ENCODE results near the gene TSPAN18.

TSPAN18 gene

GRCh38 chr11:44831605-44832394, 105.0 kb downstream of the TSPAN18 start:
- no peak for DNase-seq

DNA sequence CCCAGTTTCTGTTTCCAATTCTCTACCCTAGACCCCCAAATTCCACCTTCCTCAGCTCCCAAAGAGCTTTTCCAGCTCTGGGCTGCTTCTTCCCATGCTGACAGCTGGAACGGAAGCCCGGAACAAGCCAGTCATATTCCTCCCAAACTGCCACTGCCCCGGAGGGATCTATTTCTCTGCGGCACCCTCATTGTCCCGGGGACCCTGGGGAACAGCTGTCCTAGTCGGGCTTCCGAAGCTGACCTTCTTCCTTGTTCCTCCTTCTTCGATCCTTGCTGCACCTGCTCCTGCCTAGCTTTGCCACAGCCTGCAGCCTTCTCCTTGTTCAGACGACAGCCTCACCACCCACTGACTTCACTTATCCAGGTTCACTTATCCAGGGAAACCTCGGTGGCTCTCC, 105.7 kb downstream of the TSPAN18 start:
- no peak for DNase-seq

- no peak for DNase-seq
These were observed 106.6 kb downstream of the TSPAN18 start for GRCh38 chr11:44833221-44833876.

GRCh38 chr11:44833877-44834452, 107.2 kb downstream of the TSPAN18 start:
- no peak for DNase-seq

DNA sequence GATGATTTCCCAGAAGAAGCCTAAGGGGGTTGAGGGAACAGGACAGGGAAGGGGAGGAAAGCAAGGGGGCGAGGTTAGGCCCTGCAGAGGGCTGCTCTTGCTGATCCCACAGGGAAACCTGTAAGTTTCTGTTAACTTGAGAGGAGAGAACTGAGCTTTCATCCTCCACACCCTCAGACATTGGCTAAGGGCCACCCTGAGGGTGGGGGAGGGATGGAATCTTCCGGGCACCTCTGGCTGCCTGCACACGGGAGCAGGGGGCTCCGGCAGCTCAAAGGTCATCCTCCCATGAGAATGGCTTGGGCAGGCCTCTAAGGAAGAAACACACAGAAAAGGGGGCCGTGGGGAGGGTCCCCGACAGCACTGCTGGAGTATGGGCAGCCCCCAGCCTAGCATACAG, 108.1 kb downstream of the TSPAN18 start:
- no peak for DNase-seq

- DNase-seq, result no peak
These were observed 108.5 kb downstream of the TSPAN18 start for GRCh38 chr11:44835296-44835695.

DNA sequence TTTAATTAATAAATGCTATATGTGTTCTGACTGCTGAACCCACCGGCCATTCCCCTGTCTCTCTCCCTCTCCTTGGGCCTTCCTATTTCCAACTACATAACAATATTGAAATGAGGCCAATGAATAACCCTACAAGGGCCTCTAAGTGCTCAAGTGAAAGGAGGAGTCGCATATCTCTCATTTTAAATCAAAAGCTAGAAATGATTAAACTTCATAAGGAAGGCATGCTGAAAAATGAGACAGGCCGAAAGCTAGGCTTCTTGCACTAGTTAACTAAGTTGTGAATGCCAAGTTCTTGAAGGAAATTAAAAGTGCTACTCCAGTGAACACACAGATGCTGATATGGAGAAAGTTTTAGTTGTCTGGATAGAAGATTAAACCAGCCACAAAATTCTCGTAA, 109.2 kb downstream of the TSPAN18 start:
- DNase-seq, result no peak

GRCh38 chr11:44837661-44838060, 110.9 kb downstream of the TSPAN18 start:
- DNase-seq, result no peak

DNA sequence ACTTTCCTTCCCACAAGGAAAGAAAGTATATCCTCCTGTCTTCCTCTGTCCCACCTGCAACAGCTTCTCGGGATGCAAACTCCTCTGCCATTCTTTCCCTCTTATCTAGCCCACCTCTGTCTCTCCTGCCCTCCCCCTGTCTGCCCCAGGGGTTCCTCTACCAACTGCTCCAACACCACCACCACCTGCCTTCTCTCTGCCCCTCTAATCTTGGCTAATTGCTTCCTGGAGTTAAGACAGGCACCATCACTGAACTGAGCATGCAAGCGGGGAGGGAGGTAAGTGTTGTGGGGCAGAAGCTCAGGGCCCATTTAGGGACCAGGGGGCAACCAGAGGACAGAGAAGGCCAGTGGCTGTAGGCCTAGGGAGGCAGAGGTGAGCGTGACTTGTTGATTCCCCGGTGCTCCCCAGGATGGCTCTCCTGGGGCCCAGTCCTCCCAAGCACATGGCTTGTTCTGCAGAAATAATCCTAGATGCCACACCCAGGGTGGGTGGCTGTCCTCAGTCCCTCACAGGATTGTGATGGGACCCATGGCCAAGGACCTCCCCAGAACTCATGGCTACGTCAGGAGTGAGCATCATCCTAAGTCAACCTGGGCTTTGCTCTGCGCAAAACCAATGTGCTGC, 112.8 kb downstream of the TSPAN18 start:
- DNase-seq, result no peak

- DNase-seq, result no peak
These were observed 113.3 kb downstream of the TSPAN18 start for GRCh38 chr11:44840085-44840478.

DNA sequence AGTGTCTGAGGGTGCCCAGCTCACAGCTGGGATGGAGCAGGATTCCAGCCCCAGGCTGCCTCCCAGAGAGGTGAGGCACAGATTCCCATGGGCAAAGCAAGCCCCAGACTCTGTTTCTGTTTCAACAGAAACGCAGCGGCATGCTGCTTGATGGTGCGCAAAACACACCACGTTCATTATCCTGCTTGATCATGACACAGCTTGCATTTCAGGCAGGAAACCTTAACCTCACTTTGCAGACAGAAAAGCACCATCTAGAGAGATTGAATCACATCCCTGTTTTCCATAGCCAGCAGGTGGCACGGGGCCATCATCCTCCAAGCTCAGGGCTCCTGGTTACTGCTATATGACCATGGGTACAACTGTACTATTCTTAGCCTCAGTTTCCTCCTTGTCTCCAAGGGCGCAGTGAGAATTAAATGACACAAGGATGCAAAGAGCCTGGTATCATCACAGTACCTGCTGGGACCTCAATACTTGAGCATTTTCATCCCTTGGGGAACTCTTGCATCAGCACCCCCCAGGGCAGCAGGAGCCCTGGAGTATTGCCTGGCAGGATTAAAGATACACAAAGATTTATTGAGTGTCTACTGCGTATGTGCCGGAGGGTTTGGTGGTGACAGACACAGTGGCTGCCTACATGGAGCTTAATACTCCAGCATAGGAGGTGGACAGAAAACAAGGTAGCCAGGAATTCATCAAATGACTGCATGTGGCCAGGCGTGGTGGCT, 113.9 kb downstream of the TSPAN18 start:
- no peak for DNase-seq

DNA sequence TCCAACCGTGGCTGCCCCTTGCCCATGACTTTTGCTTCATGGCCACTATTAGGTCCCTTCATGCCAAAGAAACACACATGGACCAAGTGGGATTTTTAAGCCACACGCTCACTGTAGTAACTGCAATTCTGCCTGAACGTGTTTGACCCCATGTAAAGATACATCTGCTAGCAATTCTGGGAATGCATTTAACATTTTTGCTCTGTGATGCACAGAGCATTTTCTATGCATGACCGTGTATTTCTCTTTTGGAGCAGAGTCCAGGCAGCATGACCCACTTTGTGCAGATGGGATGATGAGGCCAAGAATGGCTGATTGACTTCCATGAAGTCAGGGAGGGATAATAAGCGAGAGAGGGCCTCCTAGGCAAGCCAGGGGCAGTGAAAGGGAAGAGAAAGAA, 115.5 kb downstream of the TSPAN18 start:
- no peak for DNase-seq

DNA sequence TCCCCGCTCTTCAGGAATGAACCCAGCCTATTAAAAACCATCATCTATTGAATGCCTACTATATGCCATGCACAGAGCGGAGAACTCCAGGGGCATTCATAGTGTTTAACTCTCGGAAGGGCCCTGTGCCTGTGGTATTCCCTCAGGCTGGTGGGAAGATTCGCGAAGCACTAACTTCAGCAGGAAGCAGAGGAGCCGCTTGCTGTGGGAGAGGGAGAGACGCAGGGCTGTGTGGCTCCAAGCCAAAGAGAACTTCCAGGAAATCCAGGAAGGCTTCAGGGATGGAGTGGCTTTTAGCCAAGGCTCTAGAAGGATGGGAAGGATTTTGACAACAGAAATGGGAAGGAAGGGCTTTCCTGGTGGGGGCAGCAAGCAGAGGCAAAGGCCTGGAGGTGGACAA, 120.1 kb downstream of the TSPAN18 start:
- no peak for DNase-seq

DNA sequence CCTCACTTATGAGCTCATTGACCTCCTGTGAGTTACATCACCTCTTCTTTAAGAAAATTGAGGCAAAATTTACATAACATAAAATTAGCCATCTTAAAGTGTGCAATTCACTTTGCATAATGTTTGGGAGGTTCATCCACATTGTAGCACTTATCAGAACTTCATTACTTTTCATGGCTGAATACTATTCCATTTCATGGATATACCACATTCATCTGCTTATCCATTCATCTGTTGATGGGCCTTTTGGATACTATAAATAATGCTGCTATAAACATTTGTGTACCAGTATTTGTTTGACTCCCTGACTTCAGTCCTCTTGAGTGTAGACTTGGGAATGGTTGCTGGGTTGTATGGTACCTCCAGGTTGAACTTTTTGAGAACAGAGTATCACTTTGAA, 120.6 kb downstream of the TSPAN18 start:
- DNase-seq, result no peak

- DNase-seq, result no peak
These were observed 121.6 kb downstream of the TSPAN18 start for GRCh38 chr11:44848203-44848962.

DNA sequence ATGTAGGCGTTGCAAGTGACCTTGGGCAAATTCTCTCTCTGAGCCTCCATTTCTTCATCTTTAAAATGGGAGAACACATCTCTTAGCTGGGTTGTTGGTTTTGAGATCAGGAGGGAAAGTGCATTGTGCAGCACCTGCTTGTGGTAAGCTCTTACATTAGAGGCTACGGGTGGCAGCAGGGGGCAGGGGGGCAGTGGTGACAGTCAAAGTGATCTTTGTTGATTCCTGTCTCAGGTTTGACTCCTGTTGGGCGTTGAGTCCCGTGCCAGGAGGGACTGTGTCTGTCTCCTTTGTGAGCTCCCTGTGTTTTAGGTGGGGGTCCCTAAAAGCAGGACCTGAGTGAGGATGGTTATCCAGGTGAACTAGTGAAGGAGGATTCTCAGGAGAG, 122.2 kb downstream of the TSPAN18 start:
- no peak for DNase-seq

DNA sequence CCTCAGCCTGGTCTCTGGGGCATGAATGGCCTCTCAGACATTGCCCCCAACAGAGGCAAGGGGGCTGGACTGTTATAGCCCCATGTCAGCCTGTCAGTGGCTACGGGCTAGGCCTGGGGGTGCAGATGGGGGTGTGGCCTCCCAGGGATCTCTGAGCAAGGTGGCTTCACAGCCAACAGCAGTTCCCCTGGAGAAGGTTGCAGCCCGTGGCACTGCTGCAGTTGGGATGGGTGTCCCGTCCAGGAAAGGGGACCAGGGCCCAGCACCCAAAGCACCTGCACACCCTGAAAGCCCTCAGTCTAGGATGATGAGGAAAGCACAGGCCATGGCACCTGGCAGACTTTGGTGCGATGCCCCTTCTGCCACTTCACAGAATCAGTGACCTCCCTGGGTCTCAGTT, 122.7 kb downstream of the TSPAN18 start:
- DNase-seq, result no peak

GRCh38 chr11:44849922-44850321, 123.2 kb downstream of the TSPAN18 start:
- no peak for DNase-seq

GRCh38 chr11:44851496-44851895, 124.7 kb downstream of the TSPAN18 start:
- no peak for DNase-seq

DNA sequence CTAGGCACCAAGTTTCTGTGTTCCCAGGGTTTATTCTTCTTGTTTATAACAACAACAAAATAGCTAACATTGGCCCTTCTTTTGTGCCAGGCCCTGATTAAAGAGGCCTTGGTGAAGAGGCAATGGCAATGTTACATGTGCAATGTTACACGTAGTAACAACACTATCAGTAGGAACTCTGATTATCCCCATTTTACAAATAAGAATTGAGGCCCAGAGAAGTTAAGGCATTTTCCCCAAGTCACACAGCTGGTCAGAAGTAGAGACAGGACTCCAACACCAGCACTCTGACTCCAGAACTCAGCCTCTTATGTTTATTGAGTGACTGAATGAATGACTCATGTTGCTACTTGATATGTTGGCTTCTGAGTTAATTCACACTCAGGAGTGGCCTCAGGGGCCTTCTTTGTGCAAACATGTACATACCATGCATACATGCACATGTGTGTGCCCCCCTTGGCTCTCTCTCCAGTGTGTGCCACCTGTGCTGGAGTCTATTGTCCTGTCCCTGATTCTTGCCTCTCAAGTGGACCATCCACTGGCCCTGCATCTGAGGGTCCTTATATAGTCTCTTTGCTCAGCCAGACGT, 125.5 kb downstream of the TSPAN18 start:
- DNase-seq, result no peak

GRCh38 chr11:44852952-44853351, 126.2 kb downstream of the TSPAN18 start:
- no peak for DNase-seq

DNA sequence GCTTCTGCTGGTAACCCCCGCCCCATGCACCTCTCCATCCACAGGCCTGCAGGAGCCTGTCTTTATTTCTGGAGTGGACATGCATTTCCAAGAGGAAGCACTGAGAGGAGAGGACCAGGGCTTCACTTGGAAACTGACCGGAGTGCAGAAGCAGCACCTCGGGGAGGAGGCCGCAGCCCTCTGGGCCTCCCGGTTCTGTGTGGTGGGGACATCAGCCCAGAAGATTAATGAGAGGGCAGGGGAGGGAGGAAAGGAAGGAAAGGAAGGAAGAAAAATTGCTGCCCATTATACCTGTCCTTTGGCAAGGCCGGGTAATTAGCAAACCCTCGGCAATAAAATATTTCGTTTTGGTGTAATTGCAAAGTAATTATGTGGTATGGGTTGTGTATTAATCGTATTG, 126.9 kb downstream of the TSPAN18 start:
- DNase-seq, result no peak

Measured in SIG-M5 (cell line).